Psoas muscle (tissue), 8 donors: Measurements from ENCODE around the gene KLHL10. TPM values are rescaled to one million over a fixed set of nuclear protein-coding genes. Genes with fewer than 3 reads are reported as not detected.

Experiments used
- ATAC-seq, 4 donors: fragments of 200-7000 bp; cut with Tn5 transposase; one replicate each; pipeline ENCODE4 v1.9.1; 2020; ENCODE audit warnings: moderate library complexity in 3 of 4, mild to moderate bottlenecking in 2 of 4
- DNase-seq, 2 donors: peaks; one replicate each; pipeline ENCODE4 v3.0.0-alpha.2; 2020
- H3K27ac ChIP-seq: fragments of 200-600 bp; one replicate; pipeline ENCODE4 v1.8.0; 2022
- H3K27me3 ChIP-seq, 3 donors: fragments of 200-600 bp in 1 of 3; one replicate each; pipeline versions ENCODE4 v1.6.1 to v1.8.0; 2013 to 2022; ENCODE audit warnings: low read length in 2 of 3, mild to moderate bottlenecking in 2 of 3, moderate library complexity in 1 of 3; ENCODE audit not compliant: insufficient read depth in 3 of 3
- H3K36me3 ChIP-seq, 2 donors: fragments of 200-600 bp in 1 of 2; one replicate each; pipeline versions ENCODE4 v1.6.1 to v1.8.0; 2013 to 2022; ENCODE audit warnings: low read depth in 1 of 2, mild to moderate bottlenecking in 1 of 2, moderate library complexity in 1 of 2; ENCODE audit not compliant: insufficient read depth in 1 of 2
- H3K4me1 ChIP-seq: fragments of 200-600 bp; one replicate; pipeline ENCODE4 v1.8.0; 2022
- H3K4me3 ChIP-seq: fragments of 200-600 bp; one replicate; pipeline ENCODE4 v1.8.0; 2022; ENCODE audit warnings: mild to moderate bottlenecking
- H3K9me3 ChIP-seq: fragments of 200-600 bp; one replicate; pipeline ENCODE4 v1.8.0; 2022
- CTCF ChIP-seq: fragments of 200-600 bp; IDR thresholded peaks from one replicate; pipeline ENCODE4 v1.8.0; 2022; ENCODE audit warnings: antibody characterized with exemption
- WGBS, 3 donors: extraction: QIAGEN DNeasy Blood & Tissue Kit; methylation state at CpG; one replicate each; pipeline versions ENCODE4 v1.1.6 to v1.1.7; 2013; 5-methylcytosine and 5-hydroxymethylcytosine counted together
- intact Hi-C, 2 donors: fragments of 100-400 bp; cut with DNase I; formaldehyde crosslinking; loops; one replicate each; pipeline versions ENCODE4 v1.11.0 to v1.14.2; 2022
- polyA plus RNA-seq, 3 donors: library from polyadenylated mRNA; stranded (reverse); fragments of 200-250 nt; gene quantifications; one replicate each; pipeline ENCODE4 v1.2.3, GENCODE V29; 2013
- total RNA-seq, 4 donors: library from RNA; stranded (reverse); fragmentation: NEBNext Ultra II Directional in 2 of 4; extraction: Animal tissue kit (Norgen Biotek cat#: 25700) in 2 of 4; gene quantifications; one replicate each; pipeline versions ENCODE4 v1.2.1 to v1.2.4, GENCODE V29; 2021 to 2023
- donor health status: healthy with polysubstance abuse.
- donor health status: DM: no; HTN: no; CAD: no; lungs with moderate emphysema.
- donor health status: Bipolar disorder and iron deficiency.
- donor health status: healthy.
- donor health status: DM: yes; HTN: yes; CAD: no.
- donor health status: DM: no; HTN: no; CAD: no.
- donor health status: DM: no; HTN: no; CAD: no.
- donor health status: DM: yes; HTN: yes; CAD: no.

KLHL10 gene
- total and polyA plus RNA-seq, 7 donors: 0.04 TPM; not detected in 6

GRCh38 chr17:41810659-41811548 is 26.7 kb upstream of the KLHL10 start:
- DNase-seq (no peak), ATAC-seq (no peak)
- WGBS, 3 donors: 25 to 27% (median 25%) methylated on average over 56 to 58 of the region's 58 CpGs
- H3K36me3 ChIP-seq: no peaks in the 10 kb centered on the region
- no peaks in the 10 kb centered on the region for H3K27me3 ChIP-seq
- intact Hi-C loops: no loop called here
- no peaks in the 10 kb centered on the region for H3K9me3 ChIP-seq
- no peak overlapping the region for H3K27ac ChIP-seq
- no peak for TF ChIP-seq CTCF
- H3K4me3 ChIP-seq: peak overlapping the region; percentile 82
- H3K4me1 ChIP-seq: no peaks in the 10 kb centered on the region

- WGBS, 3 donors: 0 to 1% (median 1%) methylated on average over 33 to 96 of the region's 96 CpGs
- Histone ChIP-seq H3K27ac (peak within 1 kb of the TSS; percentile 4), H3K27me3 (no peaks in the 10 kb centered on the region), H3K36me3 (no peaks in the 10 kb centered on the region), H3K4me3 (peak within 1 kb of the TSS; percentile 82), H3K9me3 (no peaks in the 10 kb centered on the region), H3K4me1 (no peaks in the 10 kb centered on the region)
- peak; percentile 79 to 88 (median 86) for ATAC-seq
- DNase-seq: peak; percentile 78 to 89
- intact Hi-C loops: no loop called here
- peak; percentile 64 for TF ChIP-seq CTCF
Observed at GRCh38 chr17:41811549-41812380, 25.9 kb upstream of the KLHL10 start, which contains the start of gene P3H4. Gene P3H4, minus strand, starts transcription at chr17:41811949. Its CDS starts 34 bp downstream, at chr17:41811915.

GRCh38 chr17:41812381-41813151 is 25.1 kb upstream of the KLHL10 start, which contains the start of gene FKBP10:
Gene FKBP10, plus strand, starts transcription at chr17:41813004. Its CDS starts 31 bp downstream, at chr17:41813035.
- peak; percentile 74 to 80 for DNase-seq
- 2 to 4% (median 2%) methylated on average over 23 to 35 of the region's 35 CpGs for WGBS, 3 donors
- intact Hi-C loops: no loop called here

More at GRCh38 chr17:41812381-41813151, 25.1 kb upstream of the KLHL10 start, which contains the start of gene FKBP10:
- Histone ChIP-seq H3K4me1 (no peaks in the 10 kb centered on the region), H3K4me3 (peak within 1 kb of the TSS; percentile 82), H3K36me3 (no peaks in the 10 kb centered on the region), H3K27ac (peak within 1 kb of the TSS; percentile 4), H3K9me3 (no peaks in the 10 kb centered on the region), H3K27me3 (no peaks in the 10 kb centered on the region)
- ATAC-seq: peak; percentile 29 to 78 (median 49)
- TF ChIP-seq CTCF: no peak
